Mammary epithelial cell (primary cell): ENCODE data around the gene FGF14.

Source experiments
- EZH2 ChIP-seq: IDR thresholded peaks from 2 replicates; pipeline ENCODE4 v1.6.1; 2012; ENCODE audit warnings: low read length, inconsistent platforms, borderline replicate concordance
- TF ChIP-seq, protein P1 (sequence below), 2 donors: IDR thresholded peaks in 1 of 2; conservative IDR thresholded peaks in 1 of 2; 2 replicates each; pipeline ENCODE4 v1.5.1; 2011 to 2012; ENCODE audit warnings: inconsistent platforms in 2 of 2, low read length in 2 of 2, mild to moderate bottlenecking in 2 of 2, control low read depth in 1 of 2, low read depth in 1 of 2; ENCODE audit not compliant: insufficient read depth in 1 of 2; ENCODE audit errors: extremely low read depth in 1 of 2

DNA sequence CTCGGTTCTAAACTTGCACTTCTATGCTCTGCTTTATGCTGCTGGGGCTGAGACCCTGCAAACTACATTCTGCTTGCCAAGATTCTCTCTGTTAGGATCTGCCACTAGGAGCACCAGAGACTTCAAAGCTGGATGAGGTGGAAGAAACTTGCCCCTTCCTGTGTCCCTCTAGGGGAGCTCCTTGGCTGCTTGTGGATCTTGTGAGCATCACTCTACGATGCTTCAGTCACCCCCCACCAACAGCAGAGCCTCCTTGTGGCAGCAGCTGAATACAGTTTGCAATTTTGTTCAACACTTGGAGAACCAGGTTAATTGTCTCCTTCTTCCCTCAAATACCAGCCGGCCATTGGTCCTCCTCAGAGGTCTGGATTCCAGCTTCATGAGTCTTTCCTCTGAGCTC is 310.6 kb downstream of the FGF14 start:
- TF ChIP-seq, protein P1, sequence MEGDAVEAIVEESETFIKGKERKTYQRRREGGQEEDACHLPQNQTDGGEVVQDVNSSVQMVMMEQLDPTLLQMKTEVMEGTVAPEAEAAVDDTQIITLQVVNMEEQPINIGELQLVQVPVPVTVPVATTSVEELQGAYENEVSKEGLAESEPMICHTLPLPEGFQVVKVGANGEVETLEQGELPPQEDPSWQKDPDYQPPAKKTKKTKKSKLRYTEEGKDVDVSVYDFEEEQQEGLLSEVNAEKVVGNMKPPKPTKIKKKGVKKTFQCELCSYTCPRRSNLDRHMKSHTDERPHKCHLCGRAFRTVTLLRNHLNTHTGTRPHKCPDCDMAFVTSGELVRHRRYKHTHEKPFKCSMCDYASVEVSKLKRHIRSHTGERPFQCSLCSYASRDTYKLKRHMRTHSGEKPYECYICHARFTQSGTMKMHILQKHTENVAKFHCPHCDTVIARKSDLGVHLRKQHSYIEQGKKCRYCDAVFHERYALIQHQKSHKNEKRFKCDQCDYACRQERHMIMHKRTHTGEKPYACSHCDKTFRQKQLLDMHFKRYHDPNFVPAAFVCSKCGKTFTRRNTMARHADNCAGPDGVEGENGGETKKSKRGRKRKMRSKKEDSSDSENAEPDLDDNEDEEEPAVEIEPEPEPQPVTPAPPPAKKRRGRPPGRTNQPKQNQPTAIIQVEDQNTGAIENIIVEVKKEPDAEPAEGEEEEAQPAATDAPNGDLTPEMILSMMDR (conservative IDR thresholded peaks at IDR 0.05 in 1 of 2, IDR thresholded peaks at IDR 0.05 in 1 of 2; ENCODE audit: extremely low read depth in 1 of 2, insufficient read depth in 1 of 2, low read depth in 1 of 2, low read length in 2 of 2): peak; percentile 21 to 22
- TF ChIP-seq EZH2: no peak
